ENCODE measurements around the gene CLEC4M. TPM values are rescaled to one million over a fixed set of nuclear protein-coding genes. Genes with fewer than 3 reads are reported as not detected.

The CLEC4M gene
- total RNA-seq, 1 donor from 2014 or later = not detected

DNA sequence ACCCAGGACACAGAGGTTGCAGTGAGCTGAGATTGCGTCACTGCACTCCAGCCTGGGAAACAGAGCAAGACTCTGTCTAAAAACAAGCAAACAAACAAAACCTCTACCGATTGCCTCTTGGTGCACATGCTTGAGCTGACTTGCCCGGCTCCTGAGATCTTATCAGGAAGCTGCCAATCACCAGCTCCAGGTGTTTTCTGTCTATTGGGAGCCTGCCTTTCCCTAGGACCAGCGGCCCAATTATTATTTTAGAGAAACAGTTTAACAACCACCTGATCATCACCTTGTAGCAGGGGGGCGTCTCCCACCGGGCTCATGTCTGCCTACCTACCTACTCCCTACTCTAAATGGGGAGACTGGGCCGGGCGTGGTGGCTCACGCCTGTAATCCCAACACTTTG is 10.8 kb downstream of the CLEC4M start:
- intact Hi-C loops (cut with DNase I) = no loop called here
- TF ChIP-seq POLR2AphosphoS5 (IDR thresholded peaks at IDR 0.05; ENCODE audit: insufficient read depth in 1 of 2, low read depth in 1 of 2) (no peak), POLR2A (IDR thresholded peaks at IDR 0.05) (no peak)
- TF ChIP-seq, protein P1, sequence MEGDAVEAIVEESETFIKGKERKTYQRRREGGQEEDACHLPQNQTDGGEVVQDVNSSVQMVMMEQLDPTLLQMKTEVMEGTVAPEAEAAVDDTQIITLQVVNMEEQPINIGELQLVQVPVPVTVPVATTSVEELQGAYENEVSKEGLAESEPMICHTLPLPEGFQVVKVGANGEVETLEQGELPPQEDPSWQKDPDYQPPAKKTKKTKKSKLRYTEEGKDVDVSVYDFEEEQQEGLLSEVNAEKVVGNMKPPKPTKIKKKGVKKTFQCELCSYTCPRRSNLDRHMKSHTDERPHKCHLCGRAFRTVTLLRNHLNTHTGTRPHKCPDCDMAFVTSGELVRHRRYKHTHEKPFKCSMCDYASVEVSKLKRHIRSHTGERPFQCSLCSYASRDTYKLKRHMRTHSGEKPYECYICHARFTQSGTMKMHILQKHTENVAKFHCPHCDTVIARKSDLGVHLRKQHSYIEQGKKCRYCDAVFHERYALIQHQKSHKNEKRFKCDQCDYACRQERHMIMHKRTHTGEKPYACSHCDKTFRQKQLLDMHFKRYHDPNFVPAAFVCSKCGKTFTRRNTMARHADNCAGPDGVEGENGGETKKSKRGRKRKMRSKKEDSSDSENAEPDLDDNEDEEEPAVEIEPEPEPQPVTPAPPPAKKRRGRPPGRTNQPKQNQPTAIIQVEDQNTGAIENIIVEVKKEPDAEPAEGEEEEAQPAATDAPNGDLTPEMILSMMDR (IDR thresholded peaks at IDR 0.05) = no peak
- no peak overlapping the region for H3K4me3 ChIP-seq
- no peaks in the 10 kb centered on the region for H3K9me3 ChIP-seq
- H3K27ac ChIP-seq = no peak overlapping the region
- DNase-seq (ENCODE audit: extremely low spot score in 2 of 2) = no peak
- H3K27me3 ChIP-seq = no peaks in the 10 kb centered on the region
- H3K4me1 ChIP-seq = peaks cover 11% of the 10 kb centered on the region
- no peaks in the 10 kb centered on the region for H3K36me3 ChIP-seq

DNA sequence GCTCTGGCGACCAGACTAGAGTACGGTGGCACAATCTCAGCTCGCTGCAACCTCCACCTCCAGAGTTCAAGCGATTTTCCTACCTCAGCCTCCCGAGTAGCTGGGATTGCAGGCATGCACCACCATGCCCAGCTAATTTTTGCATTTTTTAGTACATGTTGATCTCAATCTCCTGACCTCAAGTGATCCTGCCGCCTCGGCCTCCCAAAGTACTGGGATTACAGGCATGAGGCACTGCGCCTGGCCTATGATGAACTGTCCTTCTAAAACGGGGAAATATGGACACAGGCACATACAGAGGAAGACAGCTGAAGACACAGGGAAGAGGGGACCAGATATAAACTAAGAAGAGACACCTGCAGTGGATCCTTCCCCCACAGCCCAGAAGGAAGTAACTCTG is 12.7 kb downstream of the CLEC4M start:
- H3K36me3 ChIP-seq = no peaks in the 10 kb centered on the region
- no peaks in the 10 kb centered on the region for H3K9me3 ChIP-seq
- H3K4me3 ChIP-seq = no peak overlapping the region
- peaks cover 11% of the 10 kb centered on the region for H3K4me1 ChIP-seq
- TF ChIP-seq POLR2AphosphoS5 (IDR thresholded peaks at IDR 0.05; ENCODE audit: insufficient read depth in 1 of 2, low read depth in 1 of 2) (no peak), POLR2A (IDR thresholded peaks at IDR 0.05) (no peak)
- TF ChIP-seq, protein P1 (IDR thresholded peaks at IDR 0.05) = no peak
- no peak overlapping the region for H3K27ac ChIP-seq
- DNase-seq (ENCODE audit: extremely low spot score in 2 of 2) = no peak
- no peaks in the 10 kb centered on the region for H3K27me3 ChIP-seq
- intact Hi-C loops (cut with DNase I) = no loop called here

DNA sequence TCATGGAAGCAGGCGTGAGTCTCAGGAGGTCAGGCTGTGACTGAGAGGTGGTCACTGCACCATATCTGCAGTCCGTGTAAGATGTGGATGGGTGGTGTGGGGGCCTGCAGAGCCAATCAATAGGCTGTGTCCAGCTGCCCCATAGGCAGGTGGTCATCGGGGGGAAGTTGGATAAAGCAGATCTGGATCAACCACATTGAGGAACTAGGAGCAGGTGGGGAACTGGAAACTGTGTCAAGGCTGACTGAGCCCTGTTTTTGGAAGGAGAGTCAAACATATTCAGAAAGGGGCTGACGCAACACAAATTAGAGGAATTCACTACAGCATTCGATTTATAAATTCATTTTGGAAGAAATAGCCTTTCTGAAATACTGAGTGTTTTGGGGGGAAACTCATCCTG is 15.0 kb downstream of the CLEC4M start:
- Histone ChIP-seq H3K27me3 (no peaks in the 10 kb centered on the region), H3K4me1 (peaks cover 7% of the 10 kb centered on the region), H3K36me3 (no peaks in the 10 kb centered on the region), H3K27ac (no peak overlapping the region), H3K4me3 (no peak overlapping the region), H3K9me3 (no peaks in the 10 kb centered on the region)
- intact Hi-C loops (cut with DNase I) = no loop called here
- no peak for DNase-seq (ENCODE audit: extremely low spot score in 2 of 2)
- TF ChIP-seq, protein P1 (IDR thresholded peaks at IDR 0.05) = no peak
- no peak for TF ChIP-seq POLR2A (IDR thresholded peaks at IDR 0.05)
- no peak for TF ChIP-seq POLR2AphosphoS5 (IDR thresholded peaks at IDR 0.05; ENCODE audit: insufficient read depth in 1 of 2, low read depth in 1 of 2)

DNA sequence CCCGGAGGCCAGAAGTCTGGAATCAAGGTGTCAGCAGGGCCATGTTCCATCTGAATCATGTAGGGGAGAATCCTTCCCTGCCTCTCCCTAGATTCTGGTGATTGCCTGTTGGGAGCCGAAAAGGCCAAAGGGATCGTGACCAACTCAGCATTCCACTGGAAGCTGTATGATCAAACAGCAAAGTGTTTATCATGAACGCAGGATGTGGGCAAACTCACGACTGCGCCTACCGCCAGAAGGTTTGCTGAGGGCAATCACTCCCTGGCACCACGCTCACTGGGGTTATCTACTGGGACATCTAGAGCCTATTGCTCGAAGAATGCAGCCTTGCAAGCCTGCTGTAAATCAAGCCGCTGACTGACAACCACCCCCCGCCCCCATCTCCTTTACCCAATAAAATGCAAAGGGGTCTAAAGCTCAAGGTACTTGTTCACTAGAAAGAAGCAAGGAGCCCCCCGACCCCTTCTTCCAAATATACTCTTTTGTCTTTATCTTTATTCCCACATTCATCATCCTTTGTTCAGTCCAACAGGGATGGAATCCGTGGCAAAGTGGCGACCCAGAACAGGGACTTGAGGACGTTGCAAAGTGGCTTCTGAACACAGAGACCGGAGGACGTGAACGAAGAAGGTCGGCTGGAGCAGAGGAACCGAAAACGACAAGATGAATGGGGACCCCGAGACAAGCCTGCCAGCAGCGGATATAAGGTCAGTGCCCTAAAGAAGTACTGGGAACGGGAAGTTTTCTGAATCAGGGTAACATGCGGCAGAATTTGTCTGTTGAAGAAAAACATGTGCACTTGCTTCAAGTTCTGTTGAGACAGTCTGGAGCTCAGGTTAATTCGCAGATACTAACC is 16.8 kb downstream of the CLEC4M start:
- no peak overlapping the region for H3K4me3 ChIP-seq
- no peaks in the 10 kb centered on the region for H3K36me3 ChIP-seq
- DNase-seq (ENCODE audit: extremely low spot score in 2 of 2) = no peak
- no peak overlapping the region for H3K27ac ChIP-seq
- intact Hi-C loops (cut with DNase I) = no loop called here
- no peaks in the 10 kb centered on the region for H3K27me3 ChIP-seq
- TF ChIP-seq, protein P1 (IDR thresholded peaks at IDR 0.05) = no peak
- no peak for TF ChIP-seq POLR2AphosphoS5 (IDR thresholded peaks at IDR 0.05; ENCODE audit: insufficient read depth in 1 of 2, low read depth in 1 of 2)
- no peak for TF ChIP-seq POLR2A (IDR thresholded peaks at IDR 0.05)
- no peaks in the 10 kb centered on the region for H3K4me1 ChIP-seq
- H3K9me3 ChIP-seq = no peaks in the 10 kb centered on the region

DNA sequence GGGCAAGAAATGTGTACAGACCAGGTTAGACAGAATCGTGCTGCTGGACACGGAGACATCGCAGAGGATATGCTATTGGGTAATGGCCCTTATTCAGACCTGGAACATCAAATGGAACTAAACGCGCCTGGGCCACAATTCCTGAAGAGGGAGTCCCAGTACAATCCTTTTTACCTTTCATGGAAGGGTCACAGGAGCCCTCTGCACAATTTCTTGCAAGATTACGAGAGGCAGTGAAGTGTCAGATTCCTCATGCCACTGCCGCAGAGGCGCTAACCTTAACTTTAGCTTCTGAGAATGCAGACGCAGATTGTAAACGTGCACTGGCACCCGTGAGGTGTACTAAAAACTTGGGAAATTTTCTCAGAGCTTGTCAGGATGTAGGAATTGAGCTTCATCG is 18.1 kb downstream of the CLEC4M start:
- no peaks in the 10 kb centered on the region for H3K27me3 ChIP-seq
- no peaks in the 10 kb centered on the region for H3K36me3 ChIP-seq
- intact Hi-C loops (cut with DNase I) = no loop called here
- DNase-seq (ENCODE audit: extremely low spot score in 2 of 2) = no peak
- TF ChIP-seq, protein P1 (IDR thresholded peaks at IDR 0.05) = no peak
- TF ChIP-seq POLR2A (IDR thresholded peaks at IDR 0.05) (no peak), POLR2AphosphoS5 (IDR thresholded peaks at IDR 0.05; ENCODE audit: insufficient read depth in 1 of 2, low read depth in 1 of 2) (no peak)
- H3K4me1 ChIP-seq = no peaks in the 10 kb centered on the region
- no peak overlapping the region for H3K4me3 ChIP-seq
- no peaks in the 10 kb centered on the region for H3K9me3 ChIP-seq
- H3K27ac ChIP-seq = no peak overlapping the region

Data from vagina (tissue), 2 donors.